Measurements from ENCODE around the gene MTHFD1L.

- TF ChIP-seq CTCF (conservative IDR thresholded peaks at IDR 0.05 in 1 of 2, IDR thresholded peaks at IDR 0.05 in 1 of 2; ENCODE audit: low read depth in 1 of 2, low read length in 2 of 2), result no peak
- no peak for TF ChIP-seq EZH2 (IDR thresholded peaks at IDR 0.05; ENCODE audit: low read length, missing control alignments)
Observed at GRCh38 chr6:150987855-150988464, 122.5 kb downstream of the MTHFD1L start.

Measured in fibroblast of lung (primary cell).